Adrenal gland (tissue), 12 donors: ENCODE data around the gene NXPE3. TPM values are rescaled to one million over a fixed set of nuclear protein-coding genes. Genes with fewer than 3 reads are reported as not detected.

Source experiments
- DNase-seq, 7 donors: peaks; one replicate each; pipeline ENCODE4 v3.0.0-alpha.2; 2019 to 2020
- H3K27ac ChIP-seq, 5 donors: fragments of 200-600 bp; sonication (generic) in 4 of 5; 1 replicate in 3 of 5; 2 replicates in 2 of 5; pipeline versions ENCODE4 v1.5.1 to v1.8.0; 2016 to 2020; ENCODE audit warnings: mild to moderate bottlenecking in 1 of 5
- H3K27me3 ChIP-seq: fragments of 200-600 bp; 2 replicates; pipeline ENCODE4 v1.8.0; 2021
- H3K36me3 ChIP-seq, 2 donors: fragments of 200-600 bp; replicated peaks in 1 of 2; 1 replicate in 1 of 2; 2 replicates in 1 of 2; pipeline versions ENCODE4 v1.5.1 to v1.8.0; 2018 to 2022
- H3K4me1 ChIP-seq, 2 donors: fragments of 200-600 bp; replicated peaks in 1 of 2; 1 replicate in 1 of 2; 2 replicates in 1 of 2; pipeline versions ENCODE4 v1.5.1 to v1.8.0; 2018 to 2021
- H3K4me3 ChIP-seq, 4 donors: fragments of 200-600 bp; sonication (generic) in 3 of 4; one replicate each; pipeline ENCODE4 v1.5.1; 2016 to 2018
- H3K9me3 ChIP-seq, 3 donors: fragments of 200-600 bp; sonication (generic) in 1 of 3; replicated peaks in 1 of 3; 1 replicate in 2 of 3; 2 replicates in 1 of 3; pipeline versions ENCODE4 v1.5.1 to v1.8.0; 2016 to 2021
- CTCF ChIP-seq, 6 experiments: fragments of 450-650 bp in 4 of 6; fragments of 200-600 bp in 2 of 6; sonication (generic) in 1 of 6; IDR thresholded peaks; 1 replicate in 5 of 6; 2 replicates in 1 of 6; pipeline versions ENCODE4 v1.5.1 to v1.8.0; 2016 to 2021; ENCODE audit warnings: antibody characterized with exemption in 6 of 6, mild to moderate bottlenecking in 2 of 6, moderate library complexity in 1 of 6
- POLR2A ChIP-seq, 2 donors: fragments of 450-650 bp; IDR thresholded peaks; one replicate each; pipeline ENCODE4 v1.6.1; 2017; ENCODE audit warnings: antibody characterized with exemption in 2 of 2, mild to moderate bottlenecking in 2 of 2, moderate library complexity in 1 of 2
- WGBS, 4 donors: extraction: QIAGEN DNeasy Blood & Tissue Kit in 2 of 4; methylation state at CpG; one replicate each; pipeline versions ENCODE4 v1.1.5 to v1.1.7; 2013 to 2017; 5-methylcytosine and 5-hydroxymethylcytosine counted together
- intact Hi-C, 2 donors: fragments of 100-400 bp; cut with DNase I; formaldehyde crosslinking; loops; one replicate each; pipeline versions ENCODE4 v1.14.1 to v1.15.0; 2022 to 2023
- polyA plus RNA-seq, 3 donors: library from polyadenylated mRNA; stranded (reverse); fragments of 200-250 nt in 2 of 3; fragments of 350-450 nt in 1 of 3; fragmentation: Illumina TruSeq in 1 of 3; extraction: RNeasy Lipid Tissue Mini Kit (QIAGEN cat#74804) in 1 of 3; gene quantifications; one replicate each; pipeline ENCODE4 v1.2.3, GENCODE V29; 2013 to 2014
- total RNA-seq, 9 donors: library from RNA; depleted of rRNA in 4 of 9; stranded (reverse); fragments of >200 nt in 4 of 9; fragments of 120-200 nt in 1 of 9; fragmentation: NEBNext Ultra II Directional in 1 of 9; extraction: Animal tissue kit (Norgen Biotek cat#: 25700) in 1 of 9; gene quantifications; one replicate each; pipeline versions ENCODE4 v1.1.0 to v1.2.4, GENCODE V29; 2013 to 2023
- donor health status: healthy with polysubstance abuse.
- donor health status: Bipolar disorder and iron deficiency.
- donor health status: DM: yes; HTN: yes; CAD: no.
- donor health status: DM: no; HTN: no; CAD: no.
- donor health status: DM: no; HTN: no; CAD: no.
- donor health status: DM: yes; HTN: yes; CAD: no.

Gene NXPE3
- total and polyA plus RNA-seq, 12 donors: 2.7 to 25.2 (median 7.8) TPM

DNA sequence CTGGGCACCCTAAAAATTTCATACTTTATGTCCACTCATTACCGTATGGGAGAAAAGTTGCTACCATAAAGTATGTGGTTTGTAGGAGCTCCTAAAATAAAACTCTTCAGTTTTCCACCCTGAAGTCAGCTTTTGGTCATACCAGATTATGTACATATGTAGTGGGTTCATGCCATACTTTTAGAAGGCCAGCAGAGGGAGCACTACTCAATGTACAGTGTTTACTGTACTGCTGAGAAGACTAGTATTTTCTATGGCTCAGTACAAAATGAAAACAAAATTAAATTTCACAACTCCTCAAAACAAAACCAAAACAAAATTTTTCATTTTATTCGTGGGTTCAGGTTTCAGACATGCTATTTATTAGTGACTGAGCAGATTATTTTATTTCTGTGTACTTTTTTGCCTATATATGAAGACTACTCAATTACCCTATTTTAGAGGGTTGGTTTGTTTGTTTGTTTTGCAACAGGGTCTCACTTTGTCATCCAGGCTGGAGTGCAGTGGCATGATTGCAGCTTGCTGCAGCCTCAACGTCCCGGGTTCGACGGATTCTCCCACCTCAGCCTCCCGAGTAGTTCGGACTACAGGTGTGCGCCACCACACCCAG is 24.3 kb downstream of the NXPE3 start:
- H3K36me3 ChIP-seq: peaks cover 0 to 11% of the 10 kb centered on the region in 2 donors
- no peak overlapping the region for H3K27ac ChIP-seq
- no peaks in the 10 kb centered on the region for H3K4me1 ChIP-seq
- WGBS, 4 donors: 67 to 77% (median 71%) methylated on average over 9 of the region's 9 CpGs
- H3K27me3 ChIP-seq: no peaks in the 10 kb centered on the region
- H3K4me3 ChIP-seq: no peak overlapping the region
- no peaks in the 10 kb centered on the region for H3K9me3 ChIP-seq
- TF ChIP-seq CTCF (IDR thresholded peaks at IDR 0.05): peak; percentile 67 to 88 (median 72)
- no peak for TF ChIP-seq POLR2A (IDR thresholded peaks at IDR 0.05)
- peak in 6 of 7 donors; percentile 33 to 67 (median 50) for DNase-seq
- intact Hi-C loops: no loop called here

- Histone ChIP-seq H3K36me3 (peaks cover 0 to 11% of the 10 kb centered on the region in 2 donors), H3K9me3 (no peaks in the 10 kb centered on the region), H3K4me1 (peaks cover 0 to 1% of the 10 kb centered on the region in 2 donors), H3K27ac (no peak overlapping the region), H3K4me3 (no peak overlapping the region), H3K27me3 (no peaks in the 10 kb centered on the region)
- no peak for DNase-seq
- 91 to 94% (median 94%) methylated on average over 3 of the region's 3 CpGs for WGBS, 4 donors
- no peak for TF ChIP-seq CTCF (IDR thresholded peaks at IDR 0.05)
- TF ChIP-seq POLR2A (IDR thresholded peaks at IDR 0.05): no peak
- intact Hi-C loops: no loop called here
Observed at GRCh38 chr3:101803939-101804338, 24.9 kb downstream of the NXPE3 start.

DNA sequence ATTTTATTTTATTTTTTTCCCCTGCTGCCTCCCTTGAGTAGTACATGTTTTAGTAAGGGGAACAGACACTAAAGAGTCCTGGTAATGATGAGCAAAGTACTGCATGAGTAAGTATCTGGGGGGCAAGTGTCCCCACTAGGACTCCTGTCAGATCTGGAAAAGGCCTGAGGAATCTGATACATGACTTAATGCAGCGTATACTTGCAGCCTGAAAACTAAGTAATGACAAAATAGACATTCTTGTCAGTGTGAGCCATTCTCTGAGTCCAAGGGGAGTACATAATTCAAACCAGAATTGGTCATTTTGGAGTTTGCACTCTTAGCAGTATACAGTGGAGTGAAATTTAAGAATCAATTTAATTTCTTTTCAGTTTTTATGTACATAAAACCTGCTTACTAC is 27.5 kb downstream of the NXPE3 start:
- no peak for DNase-seq
- Histone ChIP-seq H3K27me3 (no peaks in the 10 kb centered on the region), H3K4me1 (peaks cover 0 to 15% of the 10 kb centered on the region in 2 donors), H3K27ac (no peak overlapping the region), H3K4me3 (no peak overlapping the region), H3K9me3 (no peaks in the 10 kb centered on the region), H3K36me3 (peaks cover 0 to 8% of the 10 kb centered on the region in 2 donors)
- TF ChIP-seq CTCF (IDR thresholded peaks at IDR 0.05) (no peak), POLR2A (IDR thresholded peaks at IDR 0.05) (no peak)
- intact Hi-C loops: no loop called here
- WGBS, 4 donors: 88 to 100% (median 92%) methylated on average over 1 of the region's 1 CpG

DNA sequence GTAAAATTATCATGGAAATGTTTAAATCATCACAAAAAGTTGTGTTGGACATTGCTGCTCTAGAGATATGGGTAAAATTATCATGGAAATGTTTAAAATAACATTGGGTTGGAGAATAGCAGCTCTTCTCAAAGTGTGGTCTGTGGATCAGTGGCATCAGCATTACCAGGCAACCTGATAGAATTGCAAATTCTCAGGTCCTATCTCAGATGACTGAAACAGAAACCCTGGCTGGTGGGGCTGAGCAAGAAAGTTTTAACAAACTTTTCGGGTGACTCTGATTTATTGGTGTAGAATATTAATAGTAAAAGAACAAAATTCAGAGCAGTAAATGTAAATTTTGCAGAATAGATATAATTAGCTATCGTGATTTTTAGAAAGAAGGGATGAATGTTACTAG is 28.9 kb downstream of the NXPE3 start:
- H3K4me3 ChIP-seq: no peak overlapping the region
- TF ChIP-seq CTCF (IDR thresholded peaks at IDR 0.05): no peak
- TF ChIP-seq POLR2A (IDR thresholded peaks at IDR 0.05): no peak
- DNase-seq: no peak
- H3K36me3 ChIP-seq: no peaks in the 10 kb centered on the region
- H3K9me3 ChIP-seq: no peaks in the 10 kb centered on the region
- H3K27me3 ChIP-seq: no peaks in the 10 kb centered on the region
- no peak overlapping the region for H3K27ac ChIP-seq
- intact Hi-C loops: no loop called here
- 83 to 96% (median 90%) methylated on average over 2 of the region's 2 CpGs for WGBS, 4 donors
- H3K4me1 ChIP-seq: peaks cover 0 to 15% of the 10 kb centered on the region in 2 donors
